ENCODE measurements around the gene SORCS2. TPM values are rescaled to one million over a fixed set of nuclear protein-coding genes. Genes with fewer than 3 reads are reported as not detected.

The SORCS2 gene
- polyA plus RNA-seq, 4 donors, result 5.8 to 64.8 (median 8.9) TPM

DNA sequence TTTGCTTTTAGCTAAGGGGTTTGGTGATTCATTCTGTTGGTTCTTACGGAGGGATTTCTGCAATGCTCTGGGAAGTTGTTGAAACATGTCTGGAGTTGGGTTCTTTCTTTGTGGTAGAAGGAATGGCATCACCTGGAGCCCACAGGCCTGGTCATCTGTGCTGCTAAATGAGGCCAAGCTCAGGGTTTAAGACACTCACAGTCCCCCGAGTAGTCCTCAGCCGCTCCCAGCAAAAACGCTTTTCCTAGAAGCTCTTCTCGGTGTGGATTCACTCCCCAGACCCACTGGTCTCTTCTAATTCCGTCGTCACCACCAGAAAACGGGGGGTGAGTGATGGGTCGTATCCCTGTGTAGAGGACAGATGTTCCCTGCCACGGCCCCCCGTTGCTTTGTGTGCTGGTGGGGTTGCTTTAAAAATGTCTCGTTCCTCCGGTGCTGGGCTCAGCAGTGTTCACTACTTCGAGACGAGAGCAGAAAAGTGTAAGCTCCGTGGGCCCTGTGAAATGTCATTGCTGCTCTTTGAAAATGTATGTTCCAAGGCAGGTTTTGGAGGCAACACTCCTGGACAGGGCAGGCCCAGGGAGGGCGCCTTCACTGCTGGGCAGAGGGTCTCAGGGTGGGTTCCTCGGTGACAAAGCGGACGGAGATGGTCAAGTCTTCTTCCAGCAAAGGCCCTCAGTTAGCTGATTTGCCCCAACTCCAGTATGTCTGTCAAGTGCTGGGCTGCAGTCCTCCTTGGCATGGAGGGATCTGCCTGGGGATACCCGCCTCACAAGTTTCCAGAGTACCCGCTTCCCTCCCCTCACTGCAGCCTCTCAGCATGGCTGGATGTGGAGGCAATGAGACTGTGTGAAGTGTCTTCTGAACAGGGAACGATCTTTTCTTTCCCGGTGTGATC is 205.1 kb downstream of the SORCS2 start:
- no peak for DNase-seq (ENCODE audit: low read depth in 4 of 4, low spot score in 3 of 4)

DNA sequence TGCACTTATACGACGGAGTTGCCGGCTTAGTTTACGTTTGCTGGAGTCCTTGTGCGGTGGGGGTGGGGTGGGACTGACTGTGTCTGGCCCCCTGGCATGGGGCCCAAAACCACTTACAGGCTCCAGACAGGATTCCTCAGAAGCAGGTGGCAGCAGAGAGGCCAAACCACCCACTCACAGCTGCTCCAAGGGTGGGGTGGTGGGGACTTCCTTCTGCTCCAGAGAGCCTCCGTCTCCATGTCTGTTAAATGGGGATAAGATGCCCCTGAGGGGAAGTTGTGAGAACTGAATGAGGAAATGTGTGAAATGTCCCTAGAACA is 205.7 kb downstream of the SORCS2 start:
- no peak for DNase-seq (ENCODE audit: low read depth in 4 of 4, low spot score in 3 of 4)

DNA sequence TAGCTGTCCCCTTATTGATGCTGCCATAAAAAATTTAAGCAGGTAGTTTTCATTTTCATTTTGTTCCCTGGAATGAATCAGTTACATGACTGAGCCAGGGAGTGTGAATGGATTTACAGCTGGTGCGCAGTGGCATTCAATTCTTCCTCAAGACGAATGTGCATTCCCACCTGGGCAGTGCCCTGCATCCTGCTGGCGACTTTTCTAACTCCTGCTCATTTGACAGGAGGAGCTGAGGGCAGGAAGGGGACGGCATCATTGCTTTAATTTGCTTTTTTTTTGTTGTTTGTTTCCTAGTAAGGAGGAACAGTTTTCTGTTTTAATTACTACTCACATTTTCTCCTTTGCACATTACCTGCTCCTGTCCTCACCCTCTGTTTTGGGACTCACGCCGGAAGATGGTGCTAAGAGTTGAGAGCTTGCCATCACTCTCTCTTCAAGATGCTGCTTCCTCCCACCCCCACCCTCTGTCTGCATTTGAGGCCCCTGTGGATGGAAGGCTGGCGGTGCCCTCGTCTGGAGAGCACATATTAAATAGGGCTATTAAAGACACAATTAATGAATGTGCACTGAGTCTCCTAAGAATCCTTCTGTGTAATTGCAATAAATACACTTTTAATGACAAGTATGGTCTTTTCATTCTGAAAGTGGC is 206.6 kb downstream of the SORCS2 start:
- no peak for DNase-seq (ENCODE audit: low read depth in 4 of 4, low spot score in 3 of 4)

DNA sequence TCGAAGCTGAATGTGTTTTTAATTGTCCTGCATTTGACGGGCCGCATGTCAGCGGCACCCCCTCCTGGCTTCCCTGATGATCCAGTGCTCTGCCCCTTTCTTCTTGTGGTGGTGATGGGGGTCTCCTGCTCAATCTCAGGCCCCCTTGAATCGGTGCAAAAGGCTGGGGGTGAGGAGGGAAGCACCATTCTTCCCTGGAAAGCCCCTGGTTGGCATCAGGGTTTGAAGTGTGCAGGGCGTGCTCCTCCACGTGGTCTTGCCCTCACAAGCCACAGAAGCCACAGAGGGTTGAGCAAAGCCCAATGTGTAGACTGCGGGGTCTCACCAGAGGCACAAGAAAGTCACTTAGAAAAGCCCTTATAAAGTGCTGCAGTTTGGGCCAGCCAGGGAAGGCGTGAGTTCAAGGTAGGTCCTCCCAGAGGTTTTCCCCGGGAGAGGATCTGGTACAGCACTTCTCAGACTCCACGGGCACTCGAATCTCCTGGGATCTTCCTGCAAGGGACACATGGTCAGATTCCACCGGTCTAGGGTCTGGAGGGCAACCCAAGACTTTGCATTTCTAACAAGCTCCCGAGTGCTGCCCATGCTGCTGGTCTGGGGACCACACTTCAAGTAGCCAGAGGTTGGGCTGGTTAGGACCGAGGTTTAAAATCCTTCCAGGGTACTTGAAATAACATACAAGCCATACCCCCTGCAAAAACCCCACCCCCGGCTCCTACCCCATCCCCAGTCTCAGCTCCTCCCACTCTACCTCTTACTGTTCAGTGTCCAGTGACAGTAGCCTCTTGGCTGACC is 207.3 kb downstream of the SORCS2 start:
- DNase-seq (ENCODE audit: low read depth in 4 of 4, low spot score in 3 of 4), result no peak

DNA sequence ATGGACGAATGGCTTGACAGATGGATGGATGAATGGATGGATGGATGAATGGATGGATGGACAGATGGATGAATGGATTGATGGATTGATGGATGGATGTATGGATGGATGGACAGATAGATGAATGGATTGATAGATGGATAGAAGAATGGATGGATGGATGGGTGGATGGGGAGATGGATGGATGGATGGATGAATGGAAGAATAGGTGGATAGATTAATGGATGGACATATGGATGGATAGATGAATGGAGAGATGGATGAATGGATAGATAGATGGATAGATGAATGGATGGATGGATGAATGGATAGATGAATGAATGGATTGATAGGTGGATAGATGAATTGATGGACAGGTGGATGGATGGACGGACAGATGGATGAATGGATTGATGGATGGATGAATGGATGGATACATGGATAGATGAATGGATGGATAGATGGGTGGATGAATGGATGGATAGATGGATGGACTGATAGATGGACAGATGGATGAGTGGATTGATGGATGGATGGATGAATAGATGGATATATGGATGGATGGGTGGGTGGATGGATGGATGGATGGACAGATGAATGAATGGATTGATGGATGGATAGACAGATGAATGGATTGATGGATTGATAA is 208.4 kb downstream of the SORCS2 start:
- no peak for DNase-seq (ENCODE audit: low read depth in 4 of 4, low spot score in 3 of 4)

DNA sequence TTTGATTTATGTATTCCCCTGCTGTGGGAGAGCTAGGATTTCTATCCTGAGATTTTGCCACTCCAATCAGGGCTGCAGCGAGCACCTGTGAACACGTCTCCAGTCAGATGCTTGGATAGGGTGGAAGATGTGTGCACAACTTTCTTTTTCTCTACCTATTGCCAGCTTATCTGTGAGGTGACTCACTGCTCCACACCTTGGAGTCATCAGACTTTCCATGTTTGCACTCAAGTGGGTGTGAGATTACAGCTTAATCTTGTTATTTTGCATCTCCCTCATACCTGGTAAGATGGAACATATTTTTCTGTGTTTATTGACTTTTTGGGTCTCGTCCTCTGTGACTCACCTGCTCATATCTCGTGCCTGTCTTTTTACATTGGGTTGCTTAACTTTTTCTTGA is 210.2 kb downstream of the SORCS2 start:
- no peak for DNase-seq (ENCODE audit: low read depth in 4 of 4, low spot score in 3 of 4)

DNA sequence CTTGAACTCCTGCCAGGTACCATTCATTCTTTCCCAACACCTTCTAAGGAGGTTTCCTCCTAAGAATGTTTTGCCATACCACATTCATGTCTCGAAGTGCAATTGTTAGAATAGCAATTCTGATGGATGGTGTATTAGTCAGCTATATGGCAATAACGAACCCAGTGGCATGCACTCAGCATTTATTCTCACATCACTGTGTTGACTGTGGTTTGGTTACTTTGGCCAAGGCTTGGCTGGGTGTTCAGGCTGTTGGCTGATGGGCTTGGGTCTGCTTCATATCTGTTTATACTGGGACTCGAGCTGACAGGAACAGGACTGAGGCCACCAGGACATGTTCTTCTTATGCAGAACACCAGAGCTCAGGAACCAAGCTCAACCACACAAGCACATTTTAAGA is 210.7 kb downstream of the SORCS2 start:
- no peak for DNase-seq (ENCODE audit: low read depth in 4 of 4, low spot score in 3 of 4)

DNA sequence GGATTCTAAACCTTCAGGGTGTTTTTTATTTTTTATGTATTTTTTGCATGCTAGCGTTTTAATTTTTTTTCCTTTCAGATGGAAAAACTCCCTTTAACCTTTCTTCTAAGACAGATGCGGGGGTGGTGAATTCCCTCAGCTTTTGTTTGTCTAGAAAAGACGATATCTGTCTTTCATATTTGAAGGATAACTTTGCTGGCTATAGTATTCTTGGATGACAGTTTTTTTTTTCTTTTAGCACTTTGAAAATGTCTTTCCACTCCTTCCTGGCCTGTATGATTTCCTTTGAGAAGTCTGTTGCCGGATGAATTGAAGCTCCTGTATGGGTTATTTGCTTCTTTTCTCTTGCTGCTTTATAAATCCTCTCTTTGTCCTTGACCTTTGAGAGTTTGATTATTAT is 215.8 kb downstream of the SORCS2 start:
- no peak for DNase-seq (ENCODE audit: low read depth in 4 of 4, low spot score in 3 of 4)

DNA sequence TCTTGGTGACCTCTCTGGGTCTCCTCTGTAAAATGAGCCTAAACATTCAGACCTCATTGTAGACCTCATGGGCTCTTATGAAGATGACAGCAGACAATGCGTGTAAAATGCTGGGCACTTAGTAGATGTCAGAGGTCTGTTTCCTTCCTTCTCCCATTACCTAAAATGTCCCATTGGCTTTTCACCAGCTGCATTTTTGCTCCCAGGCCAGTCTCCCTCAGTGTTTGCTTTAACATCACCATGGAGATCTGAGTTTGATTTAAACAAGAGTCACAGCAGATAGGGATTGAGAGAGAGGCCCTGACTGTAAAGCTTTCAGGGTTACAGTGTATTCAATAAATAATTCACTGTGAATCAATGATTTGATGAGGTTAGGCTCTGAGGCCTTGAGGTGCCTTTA is 218.1 kb downstream of the SORCS2 start:
- DNase-seq (ENCODE audit: low read depth in 4 of 4, low spot score in 3 of 4), result peak in 1 of 4 donors; percentile 46

DNA sequence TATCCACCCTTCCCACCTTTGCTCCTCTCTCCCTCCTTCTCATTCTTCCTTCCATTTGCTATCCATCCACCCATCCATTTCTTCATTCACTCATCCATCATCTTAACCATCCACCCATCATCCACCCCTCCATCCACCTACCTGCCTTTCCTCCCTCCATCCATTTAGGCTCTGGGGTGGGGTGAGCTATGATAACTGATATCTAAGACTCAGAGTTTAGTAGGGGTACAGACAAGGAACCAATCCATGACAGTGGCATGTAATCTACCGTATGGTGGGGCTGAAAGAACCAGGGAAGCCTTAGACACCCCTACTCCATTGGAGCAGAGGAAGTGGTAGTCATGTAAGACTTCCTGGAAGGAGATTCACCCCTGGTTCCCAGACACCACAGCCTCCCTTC is 219.2 kb downstream of the SORCS2 start:
- DNase-seq (ENCODE audit: low read depth in 4 of 4, low spot score in 3 of 4), result no peak

DNA sequence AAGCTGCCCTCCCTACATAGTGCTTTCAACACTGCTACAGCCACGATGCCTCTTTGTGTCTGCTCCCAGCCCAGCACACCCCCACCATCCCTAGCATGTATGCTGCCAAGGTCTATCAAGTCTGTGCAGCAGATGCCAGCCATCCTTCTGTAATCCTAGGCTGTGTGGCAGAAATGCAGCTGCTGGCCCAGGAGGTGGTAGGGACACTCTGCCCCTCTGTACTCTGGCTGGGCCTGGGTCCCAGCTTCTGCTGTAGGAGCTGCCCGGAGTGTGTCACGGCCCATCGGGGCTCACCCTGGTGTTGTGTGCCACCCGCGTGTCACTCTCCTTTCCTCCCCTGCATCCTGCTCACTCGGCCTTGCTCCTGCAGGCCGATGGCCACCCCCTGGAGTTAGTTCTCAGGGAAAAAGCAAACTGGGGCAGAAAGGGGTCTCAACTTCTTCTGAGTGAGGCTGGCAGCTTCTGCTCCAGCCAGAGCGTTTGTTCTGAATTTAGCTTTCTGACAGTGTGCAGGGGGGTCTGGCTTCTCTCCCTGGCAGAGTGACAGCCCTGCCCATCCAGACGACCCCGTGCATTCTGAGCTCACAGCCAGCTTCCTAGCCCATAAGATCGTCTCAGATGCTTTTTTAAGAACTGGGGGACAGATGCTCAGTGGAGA is 219.7 kb downstream of the SORCS2 start:
- no peak for DNase-seq (ENCODE audit: low read depth in 4 of 4, low spot score in 3 of 4)

DNA sequence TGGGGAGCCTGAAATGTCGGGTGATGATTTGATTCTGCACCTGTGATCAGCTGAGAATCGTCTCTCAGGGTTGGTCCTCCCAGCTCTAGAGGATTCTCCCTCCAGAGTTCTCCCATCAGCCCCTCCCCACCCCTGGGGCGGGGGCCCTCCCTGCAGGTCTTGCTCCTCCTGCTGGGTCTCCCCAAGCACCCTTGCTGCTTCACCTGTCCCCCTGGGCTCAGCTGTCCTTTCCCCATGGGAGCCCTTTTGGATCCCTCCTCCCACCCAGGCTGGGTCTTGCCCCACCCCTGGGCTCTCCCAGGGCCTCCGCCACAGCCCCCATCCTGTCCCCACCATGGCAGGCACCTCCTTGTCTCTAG is 220.2 kb downstream of the SORCS2 start:
- DNase-seq (ENCODE audit: low read depth in 4 of 4, low spot score in 3 of 4), result no peak

DNA sequence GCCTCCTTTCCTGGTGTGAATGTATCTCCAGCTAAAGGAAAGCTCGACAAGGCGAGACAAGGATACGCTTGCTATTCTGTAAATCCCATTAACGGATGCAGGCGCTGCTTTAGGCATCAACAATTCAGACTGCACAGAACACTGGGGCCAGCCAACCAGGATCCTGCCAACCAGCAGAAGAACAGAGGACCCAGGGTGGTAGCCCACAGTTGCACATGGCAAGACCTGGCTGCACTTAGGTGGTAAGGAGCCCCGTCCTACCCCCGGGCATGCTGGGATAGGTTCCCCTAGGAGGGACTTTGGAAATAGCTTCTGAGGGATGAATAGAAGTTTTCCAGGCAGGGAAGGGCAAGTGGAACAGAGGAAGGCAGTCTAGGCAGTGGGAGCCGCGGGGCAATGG is 221.7 kb downstream of the SORCS2 start:
- no peak for DNase-seq (ENCODE audit: low read depth in 4 of 4, low spot score in 3 of 4)

DNA sequence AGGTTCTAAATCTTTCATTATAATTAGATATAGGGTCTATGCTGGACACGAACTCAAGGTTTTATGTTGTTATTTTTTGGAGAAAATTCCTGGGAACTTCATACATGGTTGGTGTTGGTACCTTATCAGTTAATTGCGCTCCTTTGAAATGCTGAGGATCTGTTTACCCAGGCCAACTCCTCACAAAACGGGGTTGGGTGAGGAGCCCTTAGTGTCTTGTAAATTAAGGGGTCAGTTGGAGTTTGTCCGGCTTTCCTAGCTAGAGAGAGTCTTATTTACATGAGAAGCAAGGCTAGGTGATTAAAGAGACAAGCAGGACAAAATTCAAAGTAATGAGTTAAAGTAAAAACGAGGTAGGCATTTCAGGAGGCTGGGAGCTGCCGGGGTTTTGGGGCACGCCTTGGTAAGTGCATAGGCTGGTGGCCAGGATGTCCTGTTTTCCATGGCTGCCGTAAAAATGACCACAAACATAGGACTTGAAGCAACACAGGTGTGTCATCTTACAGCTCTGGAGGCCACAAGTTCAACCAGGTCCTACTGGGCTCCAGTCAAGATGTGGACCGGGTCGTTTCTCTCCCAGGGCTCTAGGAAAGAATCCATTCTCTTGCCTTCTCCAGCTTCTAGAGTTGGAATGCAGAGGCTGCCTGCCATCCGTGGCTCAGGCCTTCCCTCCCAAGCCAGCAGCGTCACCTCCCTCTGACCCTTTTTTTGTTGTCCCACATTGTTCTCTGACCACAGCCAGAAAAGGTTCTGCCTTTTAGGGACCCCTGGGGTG is 222.6 kb downstream of the SORCS2 start:
- no peak for DNase-seq (ENCODE audit: low read depth in 4 of 4, low spot score in 3 of 4)

DNA sequence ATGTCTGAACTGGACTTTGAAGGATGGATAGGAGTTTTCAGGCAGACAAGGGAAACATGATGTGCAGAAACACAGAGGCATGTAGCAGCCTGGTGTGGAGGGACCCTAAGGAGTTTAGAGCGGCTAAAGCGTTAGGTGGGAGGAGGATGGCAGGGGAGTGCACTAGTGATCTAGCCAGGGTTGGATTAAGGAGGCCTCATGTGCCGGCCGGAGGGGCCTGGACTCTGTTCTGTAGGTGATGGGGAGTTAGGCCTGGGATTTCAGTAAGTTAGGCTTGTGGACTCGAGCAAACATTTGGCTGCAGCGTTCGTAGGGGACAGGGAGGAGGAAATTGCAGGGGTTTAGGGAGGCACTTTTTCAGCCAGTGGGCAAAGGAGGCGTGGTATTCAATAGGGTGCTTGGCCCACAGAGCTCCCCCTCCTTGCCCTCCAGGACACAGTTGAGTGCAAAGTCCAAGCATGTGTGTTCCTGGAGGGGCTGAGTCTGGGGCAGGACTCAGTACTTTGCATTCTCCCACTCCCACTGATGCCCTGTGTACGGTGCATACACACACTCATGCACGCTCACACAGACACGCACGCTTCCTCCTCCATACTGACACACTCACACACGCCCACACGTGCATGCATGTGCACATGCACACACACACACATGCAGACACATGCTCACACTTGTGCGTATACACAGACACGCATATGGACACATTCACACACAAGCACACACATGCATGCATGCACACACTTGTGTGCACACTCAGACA is 223.8 kb downstream of the SORCS2 start:
- no peak for DNase-seq (ENCODE audit: low read depth in 4 of 4, low spot score in 3 of 4)

DNA sequence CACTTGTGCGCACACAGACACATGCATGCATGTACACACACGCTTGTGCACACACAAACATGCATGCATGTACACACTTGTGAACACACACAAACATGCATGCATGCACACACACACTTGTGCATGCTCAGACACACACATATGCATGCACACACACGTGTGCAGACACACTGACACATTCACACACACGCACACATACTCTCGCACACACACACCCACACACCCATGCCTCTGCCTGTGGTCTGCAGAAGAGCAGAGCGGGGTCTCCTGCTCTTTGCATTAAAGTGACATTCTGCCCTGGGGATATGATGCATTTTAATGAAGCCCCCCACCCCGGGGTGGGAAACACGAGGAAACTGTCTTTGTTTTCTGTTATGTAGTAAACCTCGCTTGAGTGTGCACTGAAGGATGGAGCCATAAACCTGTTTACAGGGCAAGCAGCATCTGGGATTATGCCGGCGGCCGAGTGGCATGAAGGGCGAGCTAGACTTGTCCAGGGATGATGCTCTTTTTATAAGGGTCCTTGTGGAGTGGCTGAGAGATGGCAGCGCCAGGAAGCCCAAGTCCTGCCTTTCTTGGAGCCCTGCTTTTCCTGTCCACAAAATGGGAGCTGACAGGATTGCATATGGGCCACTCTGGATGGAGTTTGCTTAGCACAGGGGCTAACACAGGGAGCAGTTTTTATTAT is 224.6 kb downstream of the SORCS2 start:
- DNase-seq (ENCODE audit: low read depth in 4 of 4, low spot score in 3 of 4), result no peak

DNA sequence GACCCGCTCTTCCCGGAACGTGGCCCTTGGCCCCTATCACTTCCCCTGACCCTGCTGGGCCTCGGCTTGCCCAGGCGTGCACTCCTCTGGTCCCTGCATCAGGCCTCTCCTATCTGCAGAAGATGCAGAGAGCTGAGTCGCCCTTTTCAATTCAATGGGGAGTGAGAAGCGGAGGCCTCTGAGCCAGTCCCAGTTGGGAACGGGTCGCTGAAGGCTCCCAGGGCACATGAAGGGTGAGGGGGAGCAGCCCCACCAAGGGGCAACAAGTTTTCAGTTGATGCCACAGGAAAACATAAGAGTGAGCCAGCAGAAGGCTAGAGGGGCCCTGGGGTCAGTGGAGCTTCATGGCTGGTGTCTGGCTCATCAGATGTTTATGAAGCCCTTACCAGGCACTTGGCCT is 225.3 kb downstream of the SORCS2 start:
- DNase-seq (ENCODE audit: low read depth in 4 of 4, low spot score in 3 of 4), result no peak

DNA sequence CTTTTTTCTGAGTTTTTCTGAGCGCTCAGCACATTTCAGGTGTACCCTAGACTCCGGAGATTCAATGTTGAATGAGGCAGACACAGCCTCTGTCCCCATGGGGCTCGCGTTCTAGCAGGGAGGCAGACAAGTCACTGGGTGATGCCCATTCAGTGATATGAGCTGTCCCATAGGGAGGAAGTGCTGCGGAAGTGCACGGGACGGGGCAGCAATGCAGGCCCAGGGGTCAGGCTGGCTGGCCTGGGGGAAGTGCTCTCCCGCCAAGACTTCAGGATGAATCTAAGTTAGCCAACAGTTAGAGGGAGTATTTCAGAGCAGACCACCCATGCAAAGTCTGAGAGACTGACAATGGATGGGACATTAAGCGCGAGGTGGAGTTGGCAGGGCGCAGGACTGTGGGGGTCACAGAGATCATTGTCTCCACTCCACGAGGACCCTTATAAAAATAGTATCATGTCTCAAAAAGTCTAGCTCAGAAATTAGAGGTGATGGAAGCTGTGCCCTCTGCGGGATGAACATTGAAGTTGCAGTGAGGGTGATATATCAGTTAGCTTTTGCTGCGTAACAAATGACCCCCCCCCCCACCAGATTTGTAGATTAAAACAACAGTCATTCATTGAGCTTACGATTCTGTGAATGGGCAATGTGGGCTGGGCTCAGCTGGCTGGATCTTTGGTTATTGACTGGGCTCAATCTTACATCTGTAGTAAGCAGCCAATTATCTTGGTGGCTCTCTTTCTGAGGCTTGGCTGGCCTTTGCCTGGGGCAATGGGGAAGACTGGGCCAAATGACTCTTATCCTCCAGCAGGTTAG is 226.0 kb downstream of the SORCS2 start:
- DNase-seq (ENCODE audit: low read depth in 4 of 4, low spot score in 3 of 4), result no peak
